Muscle of leg (tissue), 11 donors: ENCODE data around the gene CDK1. TPM values are rescaled to one million over a fixed set of nuclear protein-coding genes. Genes with fewer than 3 reads are reported as not detected.

Source experiments
- DNase-seq: peaks from one replicate; pipeline ENCODE4 v3.0.0; 2013
- H3K27ac ChIP-seq: one replicate; pipeline ENCODE4 v1.5.1; 2013; ENCODE audit warnings: mild to moderate bottlenecking, low read length, control low read depth
- H3K27me3 ChIP-seq: one replicate; pipeline ENCODE4 v1.6.1; 2013; ENCODE audit warnings: low read length; ENCODE audit not compliant: control insufficient read depth, insufficient read depth
- H3K36me3 ChIP-seq: one replicate; pipeline ENCODE4 v1.6.1; 2013; ENCODE audit warnings: low read length; ENCODE audit not compliant: control insufficient read depth, insufficient read depth
- H3K4me1 ChIP-seq: one replicate; pipeline ENCODE4 v1.6.1; 2013; ENCODE audit warnings: low read length; ENCODE audit not compliant: control insufficient read depth, insufficient read depth
- H3K4me3 ChIP-seq: one replicate; pipeline ENCODE4 v1.5.1; 2013; ENCODE audit warnings: low read length, control low read depth
- H3K9me3 ChIP-seq: replicated peaks from 2 replicates; pipeline ENCODE4 v1.6.1; 2013; ENCODE audit warnings: low read depth, low read length; ENCODE audit not compliant: control insufficient read depth
- WGBS: methylation state at CpG from one replicate; pipeline ENCODE4 v1.1.5; 2013; ENCODE audit warnings: missing lambda C conversion rate; ENCODE audit not compliant: insufficient coverage; 5-methylcytosine and 5-hydroxymethylcytosine counted together
- polyA plus RNA-seq, 8 donors: library from polyadenylated mRNA; unstranded; fragments of 120-200 nt; gene quantifications; one replicate each; pipeline versions ENCODE4 v1.2.1 to v1.2.3, GENCODE V29; 2013; ENCODE audit warnings: inconsistent platforms in 1 of 8, low replicate concordance in 1 of 8; ENCODE audit not compliant: insufficient read length in 8 of 8, insufficient read depth in 1 of 8
- total RNA-seq: library from RNA; stranded (reverse); fragments of 120-200 nt; gene quantifications from one replicate; pipeline ENCODE4 v1.2.4, GENCODE V29; 2013

The CDK1 gene
- total and polyA plus RNA-seq, 9 donors, result 30.9 to 54.8 (median 40.4) TPM

- Histone ChIP-seq H3K27ac (no peak overlapping the region), H3K36me3 (peaks cover 4% of the 10 kb centered on the region), H3K27me3 (no peaks in the 10 kb centered on the region), H3K9me3 (no peaks in the 10 kb centered on the region), H3K4me1 (no peaks in the 10 kb centered on the region), H3K4me3 (no peak overlapping the region)
- no CpG with 5 or more reads among the region's 3 CpGs for WGBS
- no peak for DNase-seq
Observed at GRCh38 chr10:60795465-60796202, 17.4 kb downstream of the CDK1 start.

DNA sequence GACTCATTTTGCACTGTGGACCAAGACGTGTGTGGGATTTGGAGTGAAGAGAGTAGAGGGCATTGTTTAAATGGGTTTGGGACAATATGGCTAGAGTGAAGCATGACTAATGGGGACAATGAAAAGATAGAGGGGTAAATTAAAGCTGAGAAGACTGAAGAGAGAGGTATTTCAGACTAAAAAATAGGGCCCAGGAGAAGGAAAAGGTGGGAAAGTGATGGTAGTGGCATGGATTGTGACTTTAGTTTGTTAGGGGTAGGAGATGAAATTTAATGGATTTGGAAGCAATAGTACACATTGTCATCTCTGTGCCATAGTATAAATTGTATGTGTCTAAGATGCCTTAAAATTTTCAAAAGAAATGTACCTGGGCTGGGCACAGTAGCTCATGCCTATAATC, 18.2 kb downstream of the CDK1 start:
- WGBS, result 100% methylated on average over 1 of the region's 1 CpG
- no peaks in the 10 kb centered on the region for H3K9me3 ChIP-seq
- no peak overlapping the region for H3K4me3 ChIP-seq
- H3K27ac ChIP-seq, result no peak overlapping the region
- H3K36me3 ChIP-seq, result peaks cover 4% of the 10 kb centered on the region
- DNase-seq, result no peak
- no peaks in the 10 kb centered on the region for H3K4me1 ChIP-seq
- H3K27me3 ChIP-seq, result no peaks in the 10 kb centered on the region

- H3K27ac ChIP-seq, result no peak overlapping the region
- DNase-seq, result no peak
- no peak overlapping the region for H3K4me3 ChIP-seq
- peaks cover 4% of the 10 kb centered on the region for H3K36me3 ChIP-seq
- no CpG with 5 or more reads among the region's 6 CpGs for WGBS
- H3K4me1 ChIP-seq, result no peaks in the 10 kb centered on the region
- no peaks in the 10 kb centered on the region for H3K9me3 ChIP-seq
- H3K27me3 ChIP-seq, result no peaks in the 10 kb centered on the region
Observed at GRCh38 chr10:60797200-60797599, 18.9 kb downstream of the CDK1 start.

GRCh38 chr10:60798031-60798430, 19.8 kb downstream of the CDK1 start:
- H3K4me1 ChIP-seq, result no peaks in the 10 kb centered on the region
- H3K9me3 ChIP-seq, result no peaks in the 10 kb centered on the region
- H3K4me3 ChIP-seq, result no peak overlapping the region
- 88% methylated on average over 3 of the region's 3 CpGs for WGBS
- peaks cover 4% of the 10 kb centered on the region for H3K36me3 ChIP-seq
- H3K27me3 ChIP-seq, result no peaks in the 10 kb centered on the region
- H3K27ac ChIP-seq, result no peak overlapping the region
- DNase-seq, result no peak

DNA sequence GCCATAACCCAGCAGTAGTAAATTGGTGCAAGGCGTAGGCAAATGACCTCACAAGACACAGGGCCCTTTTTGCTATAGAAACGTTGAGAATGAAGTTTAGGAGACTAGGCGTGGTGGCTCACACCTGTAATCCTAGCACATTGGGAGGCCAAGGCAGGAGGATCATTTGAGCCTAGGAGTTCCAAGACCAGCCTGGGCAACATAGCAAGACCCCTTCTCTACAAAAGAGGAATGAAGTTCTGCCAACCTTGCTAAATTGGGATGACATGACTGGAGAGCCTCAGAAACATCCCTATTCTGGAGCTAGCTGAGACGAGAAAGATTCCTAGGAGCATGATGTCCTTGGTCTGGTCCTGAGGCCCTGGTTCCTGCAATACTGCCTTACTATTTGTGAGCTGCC, 20.6 kb downstream of the CDK1 start:
- no peaks in the 10 kb centered on the region for H3K9me3 ChIP-seq
- H3K27ac ChIP-seq, result no peak overlapping the region
- 67% methylated on average over 3 of the region's 4 CpGs for WGBS
- H3K27me3 ChIP-seq, result no peaks in the 10 kb centered on the region
- no peak overlapping the region for H3K4me3 ChIP-seq
- H3K4me1 ChIP-seq, result no peaks in the 10 kb centered on the region
- no peak for DNase-seq
- H3K36me3 ChIP-seq, result peaks cover 4% of the 10 kb centered on the region

GRCh38 chr10:60799971-60800650, 21.8 kb downstream of the CDK1 start:
- DNase-seq, result no peak
- H3K27me3 ChIP-seq, result no peaks in the 10 kb centered on the region
- peaks cover 4% of the 10 kb centered on the region for H3K36me3 ChIP-seq
- H3K4me3 ChIP-seq, result no peak overlapping the region
- H3K9me3 ChIP-seq, result no peaks in the 10 kb centered on the region
- H3K4me1 ChIP-seq, result no peaks in the 10 kb centered on the region
- no peak overlapping the region for H3K27ac ChIP-seq
- WGBS, result no CpG with 5 or more reads among the region's 1 CpG

DNA sequence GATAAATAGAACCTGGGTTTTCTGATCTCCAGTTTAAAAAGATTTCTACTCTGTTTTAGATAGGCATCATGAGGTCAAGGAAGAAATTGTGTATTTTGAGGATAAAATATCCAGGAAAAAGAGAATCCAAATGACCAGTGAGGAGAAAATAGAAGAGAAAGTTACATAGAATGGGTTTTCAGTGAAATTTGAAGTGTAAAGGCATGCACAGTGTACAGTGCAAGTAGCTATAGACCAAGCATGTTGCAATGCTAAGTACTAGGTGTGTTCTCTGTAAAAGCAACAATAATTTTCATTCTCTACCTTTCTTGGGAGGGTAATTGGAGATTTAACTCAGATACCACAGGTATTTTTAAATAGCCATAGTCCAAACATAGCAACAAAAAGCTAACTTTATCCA, 22.6 kb downstream of the CDK1 start:
- Histone ChIP-seq H3K36me3 (peaks cover 4% of the 10 kb centered on the region), H3K9me3 (no peaks in the 10 kb centered on the region), H3K27me3 (no peaks in the 10 kb centered on the region), H3K27ac (no peak overlapping the region), H3K4me3 (no peak overlapping the region), H3K4me1 (no peaks in the 10 kb centered on the region)
- DNase-seq, result no peak

- H3K4me1 ChIP-seq, result no peaks in the 10 kb centered on the region
- WGBS, result no CpG with 5 or more reads among the region's 1 CpG
- H3K36me3 ChIP-seq, result peaks cover 4% of the 10 kb centered on the region
- DNase-seq, result peak; percentile 43
- H3K27ac ChIP-seq, result no peak overlapping the region
- no peaks in the 10 kb centered on the region for H3K27me3 ChIP-seq
- no peaks in the 10 kb centered on the region for H3K9me3 ChIP-seq
- no peak overlapping the region for H3K4me3 ChIP-seq
Observed at GRCh38 chr10:60801522-60801921, 23.2 kb downstream of the CDK1 start.

DNA sequence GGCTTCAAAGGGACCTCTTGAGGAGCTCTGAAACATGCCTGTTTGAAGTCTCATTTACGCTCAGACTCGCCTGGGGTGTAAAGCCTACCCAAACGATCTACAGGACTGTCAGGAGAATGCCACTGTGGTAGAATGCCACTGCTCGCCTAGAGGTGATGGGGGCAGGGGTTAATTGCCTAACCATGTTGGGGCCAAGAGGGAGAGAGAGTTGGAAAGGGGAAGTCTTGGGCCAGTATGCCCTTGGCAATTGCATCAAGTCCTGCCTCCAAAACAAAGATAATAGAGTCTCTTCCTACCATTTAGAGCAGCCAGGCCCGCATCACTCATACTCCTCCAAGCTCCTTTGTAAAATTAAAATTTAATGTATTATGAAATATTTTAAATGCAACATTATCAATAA, 25.2 kb downstream of the CDK1 start:
- no peaks in the 10 kb centered on the region for H3K9me3 ChIP-seq
- no peaks in the 10 kb centered on the region for H3K27me3 ChIP-seq
- 68% methylated on average over 3 of the region's 5 CpGs for WGBS
- H3K36me3 ChIP-seq, result no peaks in the 10 kb centered on the region
- H3K4me3 ChIP-seq, result no peak overlapping the region
- H3K27ac ChIP-seq, result no peak overlapping the region
- DNase-seq, result no peak
- H3K4me1 ChIP-seq, result no peaks in the 10 kb centered on the region

- no peaks in the 10 kb centered on the region for H3K36me3 ChIP-seq
- no peaks in the 10 kb centered on the region for H3K27me3 ChIP-seq
- H3K9me3 ChIP-seq, result no peaks in the 10 kb centered on the region
- no peak overlapping the region for H3K27ac ChIP-seq
- no peak for DNase-seq
- WGBS, result 100% methylated on average over 1 of the region's 1 CpG
- no peak overlapping the region for H3K4me3 ChIP-seq
- H3K4me1 ChIP-seq, result no peaks in the 10 kb centered on the region
Observed at GRCh38 chr10:60803865-60804264, 25.6 kb downstream of the CDK1 start.
